Stimulated activated CD4-positive, alpha-beta T cell treated with anti-CD3 and anti-CD28 coated beads, Interleukin-12 subunit alpha, Interleukin-12 subunit beta, amount 100 ng/mL, for 48 hours (primary cell): ENCODE measurements around the gene NOL4L.
"Not testable (repeated sequence)": the region's sequence is repeated elsewhere in the genome, so short reads cannot be mapped to it uniquely, and the experiment has no call there.

Source experiments
- DNase-seq, 3 donors: peaks; one replicate each; pipeline ENCODE4 v3.0.0-alpha.2; 2020; ENCODE audit warnings: low read depth in 2 of 3, low spot score in 1 of 3

The NOL4L gene

GRCh38 chr20:32511358-32512046 lies 73.6 kb downstream of the NOL4L start:
- DNase-seq: no peak

GRCh38 chr20:32510601-32511357 lies 74.4 kb downstream of the NOL4L start:
- DNase-seq: no peak

GRCh38 chr20:32510120-32510600 lies 75.0 kb downstream of the NOL4L start:
- no peak for DNase-seq

- DNase-seq: peak in 1 of 3 donors; percentile 49
These were observed 75.5 kb downstream of the NOL4L start for GRCh38 chr20:32509639-32510066.

- DNase-seq: no peak
These were observed 76.4 kb downstream of the NOL4L start for GRCh38 chr20:32508775-32509119.

GRCh38 chr20:32507998-32508774 lies 76.9 kb downstream of the NOL4L start:
- no peak for DNase-seq

GRCh38 chr20:32506721-32507120 lies 78.4 kb downstream of the NOL4L start:
- no peak for DNase-seq

- no peak for DNase-seq
These were observed 79.2 kb downstream of the NOL4L start for GRCh38 chr20:32505723-32506473.

- no peak for DNase-seq
These were observed 83.4 kb downstream of the NOL4L start for GRCh38 chr20:32501709-32502108.

GRCh38 chr20:32497589-32498224 lies 87.4 kb downstream of the NOL4L start:
- DNase-seq: no peak

- no peak for DNase-seq
These were observed 88.2 kb downstream of the NOL4L start for GRCh38 chr20:32496811-32497533.

- no peak for DNase-seq
These were observed 89.2 kb downstream of the NOL4L start for GRCh38 chr20:32495949-32496348.

GRCh38 chr20:32495217-32495565 lies 89.9 kb downstream of the NOL4L start:
- DNase-seq: no peak

- DNase-seq: no peak
These were observed 90.5 kb downstream of the NOL4L start for GRCh38 chr20:32494483-32495216.

- DNase-seq: no peak
These were observed 91.8 kb downstream of the NOL4L start for GRCh38 chr20:32493356-32493755.

- not testable (repeated sequence) for DNase-seq
These were observed 93.4 kb downstream of the NOL4L start for GRCh38 chr20:32491764-32492151.

GRCh38 chr20:32490942-32491763 lies 94.0 kb downstream of the NOL4L start:
- DNase-seq: no peak

GRCh38 chr20:32488066-32488838 lies 96.9 kb downstream of the NOL4L start:
- no peak for DNase-seq
